Measurements from ENCODE around the gene PIK3AP1.

DNA sequence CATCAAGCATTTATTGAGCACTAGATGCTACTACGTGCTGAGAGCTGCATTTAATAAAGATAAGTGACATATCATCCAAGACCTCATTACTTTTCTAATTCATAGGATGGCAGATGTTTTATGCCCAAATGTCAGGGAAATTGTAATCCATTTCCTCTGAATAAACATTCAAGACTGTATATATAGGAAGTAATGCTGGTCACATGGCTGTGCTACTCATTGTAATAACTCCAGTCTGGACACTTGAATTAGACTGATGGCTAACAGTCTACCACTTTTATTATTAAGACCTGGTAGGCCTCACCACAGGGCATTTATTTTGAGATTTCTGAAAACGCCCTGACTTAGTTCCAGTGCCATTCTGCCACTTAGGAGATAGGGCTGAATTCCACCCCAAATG, 36.6 kb downstream of the PIK3AP1 start:
- TF ChIP-seq, protein P1, sequence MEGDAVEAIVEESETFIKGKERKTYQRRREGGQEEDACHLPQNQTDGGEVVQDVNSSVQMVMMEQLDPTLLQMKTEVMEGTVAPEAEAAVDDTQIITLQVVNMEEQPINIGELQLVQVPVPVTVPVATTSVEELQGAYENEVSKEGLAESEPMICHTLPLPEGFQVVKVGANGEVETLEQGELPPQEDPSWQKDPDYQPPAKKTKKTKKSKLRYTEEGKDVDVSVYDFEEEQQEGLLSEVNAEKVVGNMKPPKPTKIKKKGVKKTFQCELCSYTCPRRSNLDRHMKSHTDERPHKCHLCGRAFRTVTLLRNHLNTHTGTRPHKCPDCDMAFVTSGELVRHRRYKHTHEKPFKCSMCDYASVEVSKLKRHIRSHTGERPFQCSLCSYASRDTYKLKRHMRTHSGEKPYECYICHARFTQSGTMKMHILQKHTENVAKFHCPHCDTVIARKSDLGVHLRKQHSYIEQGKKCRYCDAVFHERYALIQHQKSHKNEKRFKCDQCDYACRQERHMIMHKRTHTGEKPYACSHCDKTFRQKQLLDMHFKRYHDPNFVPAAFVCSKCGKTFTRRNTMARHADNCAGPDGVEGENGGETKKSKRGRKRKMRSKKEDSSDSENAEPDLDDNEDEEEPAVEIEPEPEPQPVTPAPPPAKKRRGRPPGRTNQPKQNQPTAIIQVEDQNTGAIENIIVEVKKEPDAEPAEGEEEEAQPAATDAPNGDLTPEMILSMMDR (IDR thresholded peaks at IDR 0.05) = no peak
- TF ChIP-seq ATF6 (CRISPR knock-in tag; IDR thresholded peaks at IDR 0.05) = no peak
- no peak for TF ChIP-seq NFYB (CRISPR knock-in tag; conservative IDR thresholded peaks at IDR 0.05; ENCODE audit: low read depth)
- no peak for TF ChIP-seq NR3C1 (CRISPR knock-in tag; conservative IDR thresholded peaks at IDR 0.05; ENCODE audit: low read depth)
- TF ChIP-seq ERG (CRISPR knock-in tag; IDR thresholded peaks at IDR 0.05) = no peak
- TF ChIP-seq CREB1 (CRISPR knock-in tag; IDR thresholded peaks at IDR 0.05) = no peak
- TF ChIP-seq SMAD4 (CRISPR knock-in tag; IDR thresholded peaks at IDR 0.05) = no peak
- no peak for TF ChIP-seq MXD4 (CRISPR knock-in tag; IDR thresholded peaks at IDR 0.05; ENCODE audit: borderline replicate concordance)
